A673 (cell line): ENCODE results near the gene SERTAD2. TPM values are rescaled to one million over a fixed set of nuclear protein-coding genes. Genes with fewer than 3 reads are reported as not detected.

Experiments
- BruUV-seq: library from RNA; stranded (reverse); fragments of 400-500 nt; replicated peaks from 2 replicates; lab custom pipeline; 2021; lab: Mats Ljungman, UMichigan
- CTCF ChIA-PET: fragments of 300-600 bp; sonication (Branson Sonifier 250); formaldehyde crosslinking; loops from one replicate; lab custom pipeline; 2022; ENCODE audit warnings: antibody characterized with exemption; lab: Charles Lee
- POLR2A ChIA-PET: fragments of 300-600 bp; sonication (Branson Sonifier 250); formaldehyde crosslinking; loops from one replicate; lab custom pipeline; 2022; ENCODE audit warnings: antibody characterized with exemption; ENCODE audit not compliant: low non-redundant PET; lab: Charles Lee
- DNase-seq: peaks from one replicate; pipeline ENCODE4 v3.0.0-alpha.2; 2015; ENCODE audit warnings: low spot score
- H3K27ac ChIP-seq: fragments of 200-600 bp; sonication (generic); 2 replicates; pipeline ENCODE4 v1.5.1; 2016; ENCODE audit warnings: mixed run types, low read depth, mild to moderate bottlenecking, mixed read lengths, antibody characterized with exemption, low read length; ENCODE audit not compliant: poor library complexity, severe bottlenecking
- H3K27me3 ChIP-seq: fragments of 200-600 bp; sonication (generic); replicated peaks from 2 replicates; pipeline ENCODE4 v1.6.1; 2017; ENCODE audit warnings: mixed run types, low read depth, mild to moderate bottlenecking, mixed read lengths, antibody characterized with exemption, low read length; ENCODE audit not compliant: insufficient read depth, poor library complexity
- H3K36me3 ChIP-seq: fragments of 200-600 bp; sonication (generic); 2 replicates; pipeline ENCODE4 v1.6.1; 2016; ENCODE audit warnings: mixed run types, mild to moderate bottlenecking, mixed read lengths, antibody characterized with exemption, low read length; ENCODE audit not compliant: insufficient read depth, poor library complexity, severe bottlenecking
- H3K4me1 ChIP-seq: fragments of 200-600 bp; sonication (generic); 2 replicates; pipeline ENCODE4 v1.6.1; 2017; ENCODE audit warnings: mixed run types, mild to moderate bottlenecking, mixed read lengths, antibody characterized with exemption, low read length; ENCODE audit not compliant: insufficient read depth, poor library complexity, severe bottlenecking
- H3K4me3 ChIP-seq: fragments of 200-600 bp; sonication (generic); 2 replicates; pipeline ENCODE4 v1.5.1; 2016; ENCODE audit warnings: low read depth, mixed run types, mild to moderate bottlenecking, mixed read lengths, low read length; ENCODE audit not compliant: poor library complexity, severe bottlenecking
- H3K9me3 ChIP-seq: fragments of 200-600 bp; sonication (generic); 2 replicates; pipeline ENCODE4 v1.6.1; 2016; ENCODE audit warnings: mixed run types, low read depth, mild to moderate bottlenecking, mixed read lengths, antibody characterized with exemption, low read length; ENCODE audit not compliant: poor library complexity, severe bottlenecking
- CTCF ChIP-seq: fragments of 300-800, 200-600 bp; sonication (generic); conservative IDR thresholded peaks from 2 replicates; pipeline ENCODE4 v1.5.1; 2017; ENCODE audit warnings: low read depth, mild to moderate bottlenecking, antibody characterized with exemption, low read length, moderate library complexity, mixed read lengths
- EZH2 ChIP-seq: fragments of 200-600 bp; sonication (generic); IDR thresholded peaks from 2 replicates; pipeline ENCODE4 v1.6.1; 2017; ENCODE audit warnings: borderline replicate concordance, low read depth, mild to moderate bottlenecking, mixed read lengths, antibody characterized with exemption, low read length; ENCODE audit not compliant: poor library complexity, severe bottlenecking
- intact Hi-C: fragments of 100-400 bp; cut with micrococcal nuclease; formaldehyde crosslinking; loops from one replicate; pipeline ENCODE4 v1.10.0; 2022; ENCODE audit not compliant: unreplicated experiment
- total RNA-seq: library from RNA; stranded (reverse); gene quantifications from 2 replicates; pipeline ENCODE4 v1.2.3, GENCODE V29; 2021

Gene SERTAD2
- total RNA-seq, 1 experiment from 2014 or later: 22.2 TPM

GRCh38 chr2:64637000-64637635 lies 16.6 kb downstream of the SERTAD2 start:
- H3K4me1 ChIP-seq: peaks cover 63% of the 10 kb centered on the region
- DNase-seq: no peak
- H3K36me3 ChIP-seq: peaks cover 22% of the 10 kb centered on the region
- no TSS peak for BruUV-seq
- H3K27ac ChIP-seq: peak overlapping the region; percentile 51
- ChIA-PET CTCF (interaction anchor here (0.5 kb wide), 1 partner anchor 227 kb away, joined by 3 read pairs; no protein-coding TSS in a partner anchor), POLR2A (no interaction called here)
- no peak overlapping the region for H3K4me3 ChIP-seq
- no peaks in the 10 kb centered on the region for H3K9me3 ChIP-seq
- intact Hi-C loops: no loop called here
- H3K27me3 ChIP-seq: no peaks in the 10 kb centered on the region
- TF ChIP-seq CTCF (no peak), EZH2 (no peak)

GRCh38 chr2:64635976-64636911 lies 17.5 kb downstream of the SERTAD2 start:
- POLR2A ChIA-PET: no interaction called here
- H3K36me3 ChIP-seq: peaks cover 22% of the 10 kb centered on the region

More at GRCh38 chr2:64635976-64636911, 17.5 kb downstream of the SERTAD2 start:
- intact Hi-C loops: no loop called here
- H3K9me3 ChIP-seq: no peaks in the 10 kb centered on the region
- CTCF ChIA-PET: no interaction called here
- TF ChIP-seq CTCF (no peak), EZH2 (no peak)
- H3K4me3 ChIP-seq: no peak overlapping the region
- H3K27me3 ChIP-seq: no peaks in the 10 kb centered on the region
- H3K4me1 ChIP-seq: peaks cover 55% of the 10 kb centered on the region
- no TSS peak for BruUV-seq
- no peak for DNase-seq
- peak overlapping the region; percentile 51 for H3K27ac ChIP-seq
